HepG2 (cell line): ENCODE measurements around the gene BAZ2A. TPM values are rescaled to one million over a fixed set of nuclear protein-coding genes. Genes with fewer than 3 reads are reported as not detected.

Experiments
- ARHGAP35 ChIP-seq: sonication (generic); formaldehyde crosslinking; IDR thresholded peaks from 2 replicates; pipeline ENCODE4 v1.9.0; 2022; ENCODE audit warnings: mild to moderate bottlenecking, inconsistent platforms, moderate library complexity, missing genetic modification reagents, borderline replicate concordance
- CSRNP1 ChIP-seq: sonication (generic); formaldehyde crosslinking; IDR thresholded peaks from 2 replicates; pipeline ENCODE4 v1.8.1; 2023; ENCODE audit warnings: mild to moderate bottlenecking, missing genetic modification reagents
- FOXM1 ChIP-seq: sonication (generic); formaldehyde crosslinking; IDR thresholded peaks from 2 replicates; pipeline ENCODE4 v1.5.0; 2020; ENCODE audit warnings: missing genetic modification reagents
- GTF3A ChIP-seq: sonication (generic); formaldehyde crosslinking; conservative IDR thresholded peaks from 2 replicates; pipeline ENCODE4 v1.4.0; 2020; ENCODE audit warnings: mild to moderate bottlenecking, missing genetic modification reagents
- KDM3A ChIP-seq: IDR thresholded peaks from 2 replicates; pipeline ENCODE4 v1.6.1; 2018; ENCODE audit warnings: low read depth, missing compliant biosample characterization
- NFIB ChIP-seq: sonication (generic); formaldehyde crosslinking; IDR thresholded peaks from 2 replicates; pipeline ENCODE4 v1.9.0; 2021; ENCODE audit warnings: missing genetic modification reagents, mild to moderate bottlenecking, borderline replicate concordance
- PLSCR1 ChIP-seq: sonication (generic); formaldehyde crosslinking; IDR thresholded peaks from 2 replicates; pipeline ENCODE4 v1.5.0; 2020; ENCODE audit warnings: missing genetic modification reagents, mild to moderate bottlenecking, borderline replicate concordance
- SP5 ChIP-seq: IDR thresholded peaks from 2 replicates; pipeline ENCODE4 v1.6.1; 2016; ENCODE audit warnings: low read depth, borderline replicate concordance
- ZBTB2 ChIP-seq: sonication (generic); formaldehyde crosslinking; IDR thresholded peaks from 2 replicates; pipeline ENCODE4 v1.8.0; 2022; ENCODE audit warnings: low read depth, missing genetic modification reagents
- ZC3H13 ChIP-seq: sonication (generic); formaldehyde crosslinking; IDR thresholded peaks from 2 replicates; pipeline ENCODE4 v1.8.1; 2023; ENCODE audit warnings: mild to moderate bottlenecking, missing genetic modification reagents, moderate library complexity
- ZFX ChIP-seq: sonication (generic); formaldehyde crosslinking; IDR thresholded peaks from 2 replicates; pipeline ENCODE4 v1.4.0; 2020; ENCODE audit warnings: mild to moderate bottlenecking, low read depth, missing genetic modification reagents, moderate library complexity
- ZNF329 ChIP-seq: sonication (generic); formaldehyde crosslinking; IDR thresholded peaks from 2 replicates; pipeline ENCODE4 v1.9.0; 2021; ENCODE audit warnings: low read depth, mild to moderate bottlenecking, missing genetic modification reagents
- ZNF382 ChIP-seq: sonication (generic); formaldehyde crosslinking; IDR thresholded peaks from 2 replicates; pipeline ENCODE4 v1.5.0; 2020; ENCODE audit warnings: missing genetic modification reagents, mild to moderate bottlenecking, borderline replicate concordance
- ZNF616 ChIP-seq: sonication (generic); formaldehyde crosslinking; IDR thresholded peaks from 2 replicates; pipeline ENCODE4 v1.5.0; 2020; ENCODE audit warnings: low read depth, mild to moderate bottlenecking, missing genetic modification reagents
- ZNF777 ChIP-seq: sonication (generic); formaldehyde crosslinking; IDR thresholded peaks from 2 replicates; pipeline ENCODE4 v1.4.0; 2020; ENCODE audit warnings: missing genetic modification reagents
- ZSCAN30 ChIP-seq: sonication (generic); formaldehyde crosslinking; IDR thresholded peaks from 2 replicates; pipeline ENCODE4 v1.5.0; 2020; ENCODE audit warnings: mild to moderate bottlenecking, missing genetic modification reagents
- polyA plus RNA-seq, 8 experiments: library from polyadenylated mRNA; depleted of rRNA in 3 of 8; stranded (reverse) in 7 of 8; unstranded in 1 of 8; fragments of >200 nt; fragmentation: Illumina TruSeq in 4 of 8; extraction: Trizol in 4 of 8; gene quantifications; 2 replicates each; pipeline versions ENCODE4 v1.2.1 to v1.2.3, GENCODE V29; 2011 to 2016; ENCODE audit warnings: low read depth in 4 of 8, missing spikeins in 1 of 8, mixed read lengths in 1 of 8; ENCODE audit not compliant: insufficient read depth in 1 of 8
- total RNA-seq, 5 experiments: library from RNA; depleted of rRNA; stranded (reverse); fragments of >200 nt; fragmentation: Illumina TruSeq; extraction: Trizol; gene quantifications; 2 replicates each; pipeline ENCODE4 v1.2.3, GENCODE V29; 2016; ENCODE audit warnings: low read depth in 1 of 5
- TF ChIP-seq, protein P1 (sequence below): sonication (generic); formaldehyde crosslinking; IDR thresholded peaks from 2 replicates; pipeline ENCODE4 v1.8.1; 2023; ENCODE audit warnings: mild to moderate bottlenecking, missing genetic modification reagents
- TF ChIP-seq, protein P2 (sequence below): sonication (generic); formaldehyde crosslinking; conservative IDR thresholded peaks from 2 replicates; pipeline ENCODE4 v1.4.0; 2020; ENCODE audit warnings: mild to moderate bottlenecking, missing genetic modification reagents, moderate library complexity
- TF ChIP-seq, protein P3 (sequence below): sonication (generic); formaldehyde crosslinking; IDR thresholded peaks from 2 replicates; pipeline ENCODE4 v1.4.0; 2020; ENCODE audit warnings: missing genetic modification reagents

BAZ2A gene
- total and polyA plus RNA-seq, 2 of the 13 experiments (the other 11 are each of a cell fraction or from before 2014, with no cell fraction given) = 21.8 to 73.5 TPM

- TF ChIP-seq CSRNP1 = peak; percentile 57; the same call in 1 of the 2 replicates
- TF ChIP-seq, protein P1, sequence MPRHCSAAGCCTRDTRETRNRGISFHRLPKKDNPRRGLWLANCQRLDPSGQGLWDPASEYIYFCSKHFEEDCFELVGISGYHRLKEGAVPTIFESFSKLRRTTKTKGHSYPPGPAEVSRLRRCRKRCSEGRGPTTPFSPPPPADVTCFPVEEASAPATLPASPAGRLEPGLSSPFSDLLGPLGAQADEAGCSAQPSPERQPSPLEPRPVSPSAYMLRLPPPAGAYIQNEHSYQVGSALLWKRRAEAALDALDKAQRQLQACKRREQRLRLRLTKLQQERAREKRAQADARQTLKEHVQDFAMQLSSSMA (CRISPR knock-in tag) = no peak
- TF ChIP-seq ZC3H13 = peak; percentile 35; the same call in 1 of the 2 replicates
- no peak for TF ChIP-seq KDM3A
- TF ChIP-seq ARHGAP35 (CRISPR knock-in tag) = no peak
- no peak for TF ChIP-seq ZBTB2 (CRISPR knock-in tag)
- TF ChIP-seq NFIB = no peak
- TF ChIP-seq ZNF382 = no peak
- no peak for TF ChIP-seq ZNF616 (CRISPR knock-in tag)
- TF ChIP-seq ZNF777 (CRISPR knock-in tag) = no peak
- no peak for TF ChIP-seq ZNF329 (CRISPR knock-in tag)
- no peak for TF ChIP-seq PLSCR1 (CRISPR knock-in tag)
- peak; percentile 63; the same call in 1 of the 2 replicates for TF ChIP-seq SP5 (CRISPR knock-in tag)
- TF ChIP-seq, protein P2, sequence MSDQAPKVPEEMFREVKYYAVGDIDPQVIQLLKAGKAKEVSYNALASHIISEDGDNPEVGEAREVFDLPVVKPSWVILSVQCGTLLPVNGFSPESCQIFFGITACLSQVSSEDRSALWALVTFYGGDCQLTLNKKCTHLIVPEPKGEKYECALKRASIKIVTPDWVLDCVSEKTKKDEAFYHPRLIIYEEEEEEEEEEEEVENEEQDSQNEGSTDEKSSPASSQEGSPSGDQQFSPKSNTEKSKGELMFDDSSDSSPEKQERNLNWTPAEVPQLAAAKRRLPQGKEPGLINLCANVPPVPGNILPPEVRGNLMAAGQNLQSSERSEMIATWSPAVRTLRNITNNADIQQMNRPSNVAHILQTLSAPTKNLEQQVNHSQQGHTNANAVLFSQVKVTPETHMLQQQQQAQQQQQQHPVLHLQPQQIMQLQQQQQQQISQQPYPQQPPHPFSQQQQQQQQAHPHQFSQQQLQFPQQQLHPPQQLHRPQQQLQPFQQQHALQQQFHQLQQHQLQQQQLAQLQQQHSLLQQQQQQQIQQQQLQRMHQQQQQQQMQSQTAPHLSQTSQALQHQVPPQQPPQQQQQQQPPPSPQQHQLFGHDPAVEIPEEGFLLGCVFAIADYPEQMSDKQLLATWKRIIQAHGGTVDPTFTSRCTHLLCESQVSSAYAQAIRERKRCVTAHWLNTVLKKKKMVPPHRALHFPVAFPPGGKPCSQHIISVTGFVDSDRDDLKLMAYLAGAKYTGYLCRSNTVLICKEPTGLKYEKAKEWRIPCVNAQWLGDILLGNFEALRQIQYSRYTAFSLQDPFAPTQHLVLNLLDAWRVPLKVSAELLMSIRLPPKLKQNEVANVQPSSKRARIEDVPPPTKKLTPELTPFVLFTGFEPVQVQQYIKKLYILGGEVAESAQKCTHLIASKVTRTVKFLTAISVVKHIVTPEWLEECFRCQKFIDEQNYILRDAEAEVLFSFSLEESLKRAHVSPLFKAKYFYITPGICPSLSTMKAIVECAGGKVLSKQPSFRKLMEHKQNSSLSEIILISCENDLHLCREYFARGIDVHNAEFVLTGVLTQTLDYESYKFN (CRISPR knock-in tag) = 0 out of 2 replicates have a peak, but pooled peaks have one; percentile 13
- TF ChIP-seq GTF3A (CRISPR knock-in tag) = no peak
- TF ChIP-seq ZSCAN30 = peak; percentile 75; the same call in 1 of the 2 replicates
- TF ChIP-seq, protein P3, sequence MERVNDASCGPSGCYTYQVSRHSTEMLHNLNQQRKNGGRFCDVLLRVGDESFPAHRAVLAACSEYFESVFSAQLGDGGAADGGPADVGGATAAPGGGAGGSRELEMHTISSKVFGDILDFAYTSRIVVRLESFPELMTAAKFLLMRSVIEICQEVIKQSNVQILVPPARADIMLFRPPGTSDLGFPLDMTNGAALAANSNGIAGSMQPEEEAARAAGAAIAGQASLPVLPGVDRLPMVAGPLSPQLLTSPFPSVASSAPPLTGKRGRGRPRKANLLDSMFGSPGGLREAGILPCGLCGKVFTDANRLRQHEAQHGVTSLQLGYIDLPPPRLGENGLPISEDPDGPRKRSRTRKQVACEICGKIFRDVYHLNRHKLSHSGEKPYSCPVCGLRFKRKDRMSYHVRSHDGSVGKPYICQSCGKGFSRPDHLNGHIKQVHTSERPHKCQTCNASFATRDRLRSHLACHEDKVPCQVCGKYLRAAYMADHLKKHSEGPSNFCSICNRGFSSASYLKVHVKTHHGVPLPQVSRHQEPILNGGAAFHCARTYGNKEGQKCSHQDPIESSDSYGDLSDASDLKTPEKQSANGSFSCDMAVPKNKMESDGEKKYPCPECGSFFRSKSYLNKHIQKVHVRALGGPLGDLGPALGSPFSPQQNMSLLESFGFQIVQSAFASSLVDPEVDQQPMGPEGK (CRISPR knock-in tag) = peak; percentile 85
- TF ChIP-seq FOXM1 (CRISPR knock-in tag) = no peak
- peak; percentile 37 for TF ChIP-seq ZFX (CRISPR knock-in tag)
Measured at GRCh38 chr12:56634242-56634836, 4.2 kb upstream of the BAZ2A start (continued).
